Smooth muscle cell (in vitro differentiated cells): ENCODE measurements around the gene SEMA6A. TPM values are rescaled to one million over a fixed set of nuclear protein-coding genes. Genes with fewer than 3 reads are reported as not detected.

ENCODE experiments used
- DNase-seq: peaks from one replicate; lab custom pipeline; 2025; ENCODE audit not compliant: unreplicated experiment; lab: John Stamatoyannopoulos, UW
- H2AFZ ChIP-seq: fragments of 200-600 bp; sonication (generic); 2 replicates; pipeline ENCODE4 v1.6.0; 2016; ENCODE audit warnings: antibody characterized with exemption, low read depth, mild to moderate bottlenecking
- H3F3A ChIP-seq: fragments of 200-600 bp; sonication (generic); 2 replicates; pipeline ENCODE4 v1.6.0; 2017; ENCODE audit warnings: antibody characterized with exemption, low read depth
- H3K27ac ChIP-seq: fragments of 200-600 bp; sonication (generic); 2 replicates; pipeline ENCODE4 v1.5.1; 2016; ENCODE audit warnings: low read depth, mild to moderate bottlenecking
- H3K27me3 ChIP-seq: fragments of 200-600 bp; sonication (generic); 2 replicates; pipeline ENCODE4 v1.6.1; 2016; ENCODE audit warnings: low read depth, mild to moderate bottlenecking
- H3K36me3 ChIP-seq: fragments of 200-600 bp; sonication (generic); 2 replicates; pipeline ENCODE4 v1.5.1; 2016; ENCODE audit warnings: low read depth
- H3K4me1 ChIP-seq: fragments of 200-600 bp; sonication (generic); 2 replicates; pipeline ENCODE4 v1.5.1; 2016; ENCODE audit warnings: low read depth
- H3K4me2 ChIP-seq: fragments of 200-600 bp; sonication (generic); 2 replicates; pipeline ENCODE4 v1.6.0; 2016; ENCODE audit warnings: mild to moderate bottlenecking
- H3K4me3 ChIP-seq: fragments of 200-600 bp; sonication (generic); 2 replicates; pipeline ENCODE4 v1.5.1; 2016; ENCODE audit warnings: mild to moderate bottlenecking
- H3K79me2 ChIP-seq: fragments of 200-600 bp; sonication (generic); 2 replicates; pipeline ENCODE4 v1.6.0; 2016; ENCODE audit warnings: low read depth, mild to moderate bottlenecking
- H3K9ac ChIP-seq: fragments of 200-600 bp; sonication (generic); 2 replicates; pipeline ENCODE4 v1.6.0; 2016; ENCODE audit warnings: low read depth
- H3K9me3 ChIP-seq: fragments of 200-600 bp; sonication (generic); replicated peaks from 2 replicates; pipeline ENCODE4 v1.5.1; 2016; ENCODE audit warnings: low read depth
- H4K20me1 ChIP-seq: fragments of 200-600 bp; sonication (generic); 2 replicates; pipeline ENCODE4 v1.6.0; 2016; ENCODE audit warnings: low read depth
- WGBS: methylation state at CpG from one replicate; pipeline ENCODE4 v1.1.7; 2016; ENCODE audit warnings: low lambda C conversion rate; 5-methylcytosine and 5-hydroxymethylcytosine counted together
- polyA plus RNA-seq: library from polyadenylated mRNA; unstranded; fragments of >200 nt; fragmentation: Nextera tagmentation; extraction: Ambion mirVana; gene quantifications from 2 replicates; pipeline ENCODE4 v1.2.1, GENCODE V29; 2016
- total RNA-seq: library from RNA; depleted of rRNA; stranded (reverse); fragments of >200 nt; gene quantifications from 2 replicates; pipeline ENCODE4 v1.2.3, GENCODE V29; 2014
- TF ChIP-seq, protein P1 (sequence below): fragments of 200-600 bp; sonication (generic); IDR thresholded peaks from 2 replicates; pipeline ENCODE4 v1.5.1; 2017; ENCODE audit warnings: borderline replicate concordance, mild to moderate bottlenecking, antibody characterized with exemption; ENCODE audit not compliant: insufficient read depth, poor library complexity, severe bottlenecking

The SEMA6A gene
- total and polyA plus RNA-seq, 2 experiments from 2014 or later = 6.3 to 12.9 TPM

DNA sequence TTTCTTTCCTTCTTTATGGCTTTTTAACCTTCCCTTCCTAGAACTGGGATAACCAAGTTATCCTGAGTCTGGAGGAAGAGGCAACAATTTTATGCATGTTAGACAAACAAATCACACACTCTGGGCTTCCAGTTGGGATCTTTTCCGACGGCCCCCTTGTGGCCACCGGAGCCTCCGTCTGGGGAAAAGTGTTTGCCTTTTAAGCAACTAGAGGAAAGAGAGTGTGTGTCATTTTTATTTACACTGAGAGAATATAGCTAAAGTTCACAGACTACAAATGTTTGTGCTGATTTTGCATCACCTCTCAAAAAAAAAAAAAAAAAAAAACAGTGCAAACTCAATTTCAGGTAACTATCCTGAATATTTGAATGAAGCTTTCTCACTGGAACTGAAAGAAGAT lies 126.2 kb downstream of the SEMA6A start:
- no peak for DNase-seq
- Histone ChIP-seq H2AFZ (no peak overlapping the region), H3K27ac (no peak overlapping the region), H4K20me1 (no peaks in the 10 kb centered on the region), H3K27me3 (no peaks in the 10 kb centered on the region), H3K36me3 (no peaks in the 10 kb centered on the region), H3K4me2 (no peak overlapping the region), H3K4me3 (no peak overlapping the region), H3K79me2 (no peaks in the 10 kb centered on the region), H3K9ac (no peak overlapping the region), H3K4me1 (peaks cover 4% of the 10 kb centered on the region), H3F3A (peaks cover 9% of the 10 kb centered on the region), H3K9me3 (no peaks in the 10 kb centered on the region)
- TF ChIP-seq, protein P1, sequence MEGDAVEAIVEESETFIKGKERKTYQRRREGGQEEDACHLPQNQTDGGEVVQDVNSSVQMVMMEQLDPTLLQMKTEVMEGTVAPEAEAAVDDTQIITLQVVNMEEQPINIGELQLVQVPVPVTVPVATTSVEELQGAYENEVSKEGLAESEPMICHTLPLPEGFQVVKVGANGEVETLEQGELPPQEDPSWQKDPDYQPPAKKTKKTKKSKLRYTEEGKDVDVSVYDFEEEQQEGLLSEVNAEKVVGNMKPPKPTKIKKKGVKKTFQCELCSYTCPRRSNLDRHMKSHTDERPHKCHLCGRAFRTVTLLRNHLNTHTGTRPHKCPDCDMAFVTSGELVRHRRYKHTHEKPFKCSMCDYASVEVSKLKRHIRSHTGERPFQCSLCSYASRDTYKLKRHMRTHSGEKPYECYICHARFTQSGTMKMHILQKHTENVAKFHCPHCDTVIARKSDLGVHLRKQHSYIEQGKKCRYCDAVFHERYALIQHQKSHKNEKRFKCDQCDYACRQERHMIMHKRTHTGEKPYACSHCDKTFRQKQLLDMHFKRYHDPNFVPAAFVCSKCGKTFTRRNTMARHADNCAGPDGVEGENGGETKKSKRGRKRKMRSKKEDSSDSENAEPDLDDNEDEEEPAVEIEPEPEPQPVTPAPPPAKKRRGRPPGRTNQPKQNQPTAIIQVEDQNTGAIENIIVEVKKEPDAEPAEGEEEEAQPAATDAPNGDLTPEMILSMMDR = no peak
- 63% methylated on average over 4 of the region's 4 CpGs for WGBS

- TF ChIP-seq, protein P1 = no peak
- H3F3A ChIP-seq = no peaks in the 10 kb centered on the region
- no peak overlapping the region for H3K27ac ChIP-seq
- H3K4me2 ChIP-seq = no peak overlapping the region
- WGBS = 95% methylated on average over 30 of the region's 32 CpGs
- no peak overlapping the region for H2AFZ ChIP-seq
- H3K4me3 ChIP-seq = no peak overlapping the region
- peaks cover 6% of the 10 kb centered on the region for H3K4me1 ChIP-seq
- H3K27me3 ChIP-seq = no peaks in the 10 kb centered on the region
- H4K20me1 ChIP-seq = no peaks in the 10 kb centered on the region
- H3K9ac ChIP-seq = no peak overlapping the region
- no peaks in the 10 kb centered on the region for H3K36me3 ChIP-seq
- no peak for DNase-seq
- no peaks in the 10 kb centered on the region for H3K9me3 ChIP-seq
- H3K79me2 ChIP-seq = no peaks in the 10 kb centered on the region
Observed at GRCh38 chr5:116446356-116447005, 128.1 kb downstream of the SEMA6A start.

- Histone ChIP-seq H3F3A (no peaks in the 10 kb centered on the region), H2AFZ (no peak overlapping the region), H3K9ac (no peak overlapping the region), H3K27ac (no peak overlapping the region), H3K4me3 (no peak overlapping the region), H3K4me2 (no peak overlapping the region), H3K36me3 (no peaks in the 10 kb centered on the region), H4K20me1 (no peaks in the 10 kb centered on the region), H3K27me3 (no peaks in the 10 kb centered on the region), H3K9me3 (no peaks in the 10 kb centered on the region), H3K79me2 (no peaks in the 10 kb centered on the region), H3K4me1 (peaks cover 12% of the 10 kb centered on the region)
- TF ChIP-seq, protein P1 = no peak
- WGBS = 100% methylated on average over 2 of the region's 2 CpGs
- DNase-seq = no peak
Observed at GRCh38 chr5:116445311-116445710, 129.3 kb downstream of the SEMA6A start.
